Colonic mucosa (tissue), 4 donors: Measurements from ENCODE around the gene FKBP1C. TPM values are rescaled to one million over a fixed set of nuclear protein-coding genes. Genes with fewer than 3 reads are reported as not detected.
"Not testable (repeated sequence)": the region's sequence is repeated elsewhere in the genome, so short reads cannot be mapped to it uniquely, and the experiment has no call there.

Experiments used
- DNase-seq: peaks from one replicate; pipeline ENCODE4 v3.0.0-alpha.2; 2020
- H3K27ac ChIP-seq: fragments of 200-600 bp; one replicate; pipeline ENCODE4 v1.8.0; 2021
- H3K27me3 ChIP-seq: fragments of 200-600 bp; one replicate; pipeline ENCODE4 v1.8.0; 2021
- H3K36me3 ChIP-seq: fragments of 200-600 bp; one replicate; pipeline ENCODE4 v1.8.0; 2021
- H3K4me1 ChIP-seq: fragments of 200-600 bp; one replicate; pipeline ENCODE4 v1.8.0; 2021; ENCODE audit warnings: mild to moderate bottlenecking
- H3K4me3 ChIP-seq: fragments of 200-600 bp; one replicate; pipeline ENCODE4 v1.8.0; 2021
- H3K9ac ChIP-seq, 2 donors: one replicate each; pipeline ENCODE4 v1.7.0; 2013; ENCODE audit warnings: control low read depth in 2 of 2, low read depth in 2 of 2, low read length in 2 of 2
- H3K9me3 ChIP-seq: fragments of 200-600 bp; one replicate; pipeline ENCODE4 v1.8.0; 2021
- intact Hi-C: fragments of 100-400 bp; cut with DNase I; formaldehyde crosslinking; loops from one replicate; pipeline ENCODE4 v1.14.1; 2022
- total RNA-seq, 2 donors: library from RNA; stranded (reverse); fragmentation: NEBNext Ultra II Directional in 1 of 2; extraction: Animal tissue kit (Norgen Biotek cat#: 25700) in 1 of 2; gene quantifications; one replicate each; pipeline ENCODE4 v1.2.1, GENCODE V29; 2021
- TF ChIP-seq, protein P1 (sequence below): fragments of 200-600 bp; IDR thresholded peaks from one replicate; pipeline ENCODE4 v1.8.0; 2022; ENCODE audit warnings: antibody characterized with exemption, mild to moderate bottlenecking
- donor health status: healthy.
- donor health status: DM: no; HTN: no; CAD: no.
- donor health status: DM: no; HTN: no; CAD: no.

Gene FKBP1C
- total RNA-seq: 1 to 10 TPM; 1.0 to 1.8 TPM

DNA sequence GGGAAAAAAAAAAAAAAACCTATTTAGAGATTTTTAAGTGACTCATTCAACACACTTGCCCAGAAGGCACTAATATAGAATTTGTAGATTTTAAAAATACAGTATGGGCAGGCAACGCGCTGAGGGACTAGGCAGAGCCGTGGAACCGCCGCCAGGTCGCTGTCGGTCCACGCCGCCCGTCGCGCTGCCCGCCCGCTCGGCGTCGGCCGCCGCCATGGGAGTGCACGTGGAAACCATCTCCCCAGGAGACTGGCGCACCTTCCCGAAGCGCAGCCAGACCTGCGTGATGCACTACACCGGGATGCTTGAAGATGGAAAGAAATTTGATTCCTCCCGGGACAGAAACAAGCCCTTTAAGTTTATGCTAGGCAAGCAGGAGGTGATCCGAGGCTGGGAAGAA lies at the start of gene FKBP1C:
Gene FKBP1C (plus strand): TSS at position 127 of the 400 bp plus-strand sequence.
- not testable (repeated sequence) for DNase-seq

DNA sequence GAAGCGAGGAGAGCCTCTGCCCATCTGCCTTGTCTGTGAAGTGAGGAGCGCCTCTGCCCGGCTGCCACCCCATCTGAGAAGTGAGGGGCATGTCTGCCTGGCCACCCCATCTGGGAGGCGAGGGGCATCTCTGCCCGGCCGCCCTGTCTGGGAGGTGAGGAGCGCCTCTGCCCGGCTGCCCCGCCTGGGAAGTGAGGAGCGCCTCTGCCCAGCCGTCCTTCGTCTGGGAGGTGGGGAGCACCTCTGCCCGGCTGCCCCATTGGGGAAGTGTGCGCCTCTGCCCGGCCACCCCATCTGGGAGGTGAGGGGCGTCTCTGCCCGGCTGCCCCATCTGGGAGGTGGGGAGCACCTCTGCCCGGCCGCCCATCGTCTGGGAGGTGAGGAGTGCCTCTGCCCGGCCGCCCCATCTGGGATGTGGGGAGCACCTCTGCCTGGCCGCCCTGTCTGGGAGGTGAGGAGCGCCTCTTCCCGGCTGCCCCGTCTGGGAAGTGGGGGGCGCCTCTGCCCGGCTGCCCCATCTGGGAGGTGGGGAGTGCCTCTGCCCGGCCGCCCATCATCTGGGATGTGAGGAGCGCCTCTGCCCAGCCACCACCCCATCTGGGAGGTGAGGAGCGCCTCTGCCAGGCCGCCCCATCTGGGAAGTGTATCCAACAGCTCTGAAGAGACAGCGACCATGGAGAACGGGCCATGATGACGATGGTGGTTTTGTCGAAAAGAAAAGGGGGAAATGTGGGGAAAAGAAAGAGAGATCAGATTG lies 47.0 kb upstream of the FKBP1C start:
- intact Hi-C loops, H3K36me3 ChIP-seq, H3K9me3 ChIP-seq, H3K27ac ChIP-seq, DNase-seq, H3K27me3 ChIP-seq, H3K9ac ChIP-seq, H3K4me1 ChIP-seq, H3K4me3 ChIP-seq: not testable (repeated sequence)

More for the DNA sequence above, at the start of gene FKBP1C:
- intact Hi-C loops, H3K4me3 ChIP-seq, H3K9ac ChIP-seq, H3K27ac ChIP-seq, H3K9me3 ChIP-seq, H3K27me3 ChIP-seq, H3K4me1 ChIP-seq, H3K36me3 ChIP-seq: not testable (repeated sequence)

GRCh38 chr6:63174173-63174572 lies 37.1 kb upstream of the FKBP1C start:
- TF ChIP-seq, protein P1, sequence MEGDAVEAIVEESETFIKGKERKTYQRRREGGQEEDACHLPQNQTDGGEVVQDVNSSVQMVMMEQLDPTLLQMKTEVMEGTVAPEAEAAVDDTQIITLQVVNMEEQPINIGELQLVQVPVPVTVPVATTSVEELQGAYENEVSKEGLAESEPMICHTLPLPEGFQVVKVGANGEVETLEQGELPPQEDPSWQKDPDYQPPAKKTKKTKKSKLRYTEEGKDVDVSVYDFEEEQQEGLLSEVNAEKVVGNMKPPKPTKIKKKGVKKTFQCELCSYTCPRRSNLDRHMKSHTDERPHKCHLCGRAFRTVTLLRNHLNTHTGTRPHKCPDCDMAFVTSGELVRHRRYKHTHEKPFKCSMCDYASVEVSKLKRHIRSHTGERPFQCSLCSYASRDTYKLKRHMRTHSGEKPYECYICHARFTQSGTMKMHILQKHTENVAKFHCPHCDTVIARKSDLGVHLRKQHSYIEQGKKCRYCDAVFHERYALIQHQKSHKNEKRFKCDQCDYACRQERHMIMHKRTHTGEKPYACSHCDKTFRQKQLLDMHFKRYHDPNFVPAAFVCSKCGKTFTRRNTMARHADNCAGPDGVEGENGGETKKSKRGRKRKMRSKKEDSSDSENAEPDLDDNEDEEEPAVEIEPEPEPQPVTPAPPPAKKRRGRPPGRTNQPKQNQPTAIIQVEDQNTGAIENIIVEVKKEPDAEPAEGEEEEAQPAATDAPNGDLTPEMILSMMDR: no peak
- H3K9me3 ChIP-seq: no peaks in the 10 kb centered on the region
- intact Hi-C loops: no loop called here
- no peak overlapping the region for H3K27ac ChIP-seq
- no peak overlapping the region for H3K4me3 ChIP-seq
- no peaks in the 10 kb centered on the region for H3K4me1 ChIP-seq
- no peak for DNase-seq
- no peak overlapping the region for H3K9ac ChIP-seq
- H3K36me3 ChIP-seq: no peaks in the 10 kb centered on the region
- no peaks in the 10 kb centered on the region for H3K27me3 ChIP-seq

- no peak for DNase-seq
- no peaks in the 10 kb centered on the region for H3K36me3 ChIP-seq
- TF ChIP-seq, protein P1: no peak
- H3K27me3 ChIP-seq: no peaks in the 10 kb centered on the region
- no peak overlapping the region for H3K27ac ChIP-seq
- no peak overlapping the region for H3K4me3 ChIP-seq
- H3K9me3 ChIP-seq: no peaks in the 10 kb centered on the region
- intact Hi-C loops: no loop called here
- H3K9ac ChIP-seq: no peak overlapping the region
- H3K4me1 ChIP-seq: no peaks in the 10 kb centered on the region
Measured at GRCh38 chr6:63176181-63176580, 35.1 kb upstream of the FKBP1C start.

GRCh38 chr6:63180367-63180766 lies 30.9 kb upstream of the FKBP1C start:
- DNase-seq: no peak
- Histone ChIP-seq H3K4me1 (no peaks in the 10 kb centered on the region), H3K4me3 (no peak overlapping the region), H3K27ac (no peak overlapping the region), H3K27me3 (no peaks in the 10 kb centered on the region), H3K9me3 (no peaks in the 10 kb centered on the region), H3K36me3 (no peaks in the 10 kb centered on the region), H3K9ac (no peak overlapping the region)
- TF ChIP-seq, protein P1: no peak
- intact Hi-C loops: no loop called here

GRCh38 chr6:63186970-63187369 lies 24.3 kb upstream of the FKBP1C start:
- TF ChIP-seq, protein P1: no peak
- Histone ChIP-seq H3K4me1 (no peaks in the 10 kb centered on the region), H3K36me3 (no peaks in the 10 kb centered on the region), H3K27ac (no peak overlapping the region), H3K9ac (no peak overlapping the region), H3K27me3 (no peaks in the 10 kb centered on the region), H3K4me3 (no peak overlapping the region), H3K9me3 (no peaks in the 10 kb centered on the region)
- intact Hi-C loops: no loop called here
- no peak for DNase-seq
